AG08396 (cell line): ENCODE data around the gene GNAQ.

Experiments
- DNase-seq: peaks from one replicate; pipeline ENCODE4 v3.0.0; 2012; ENCODE audit warnings: low spot score, mixed read lengths

The GNAQ gene

DNA sequence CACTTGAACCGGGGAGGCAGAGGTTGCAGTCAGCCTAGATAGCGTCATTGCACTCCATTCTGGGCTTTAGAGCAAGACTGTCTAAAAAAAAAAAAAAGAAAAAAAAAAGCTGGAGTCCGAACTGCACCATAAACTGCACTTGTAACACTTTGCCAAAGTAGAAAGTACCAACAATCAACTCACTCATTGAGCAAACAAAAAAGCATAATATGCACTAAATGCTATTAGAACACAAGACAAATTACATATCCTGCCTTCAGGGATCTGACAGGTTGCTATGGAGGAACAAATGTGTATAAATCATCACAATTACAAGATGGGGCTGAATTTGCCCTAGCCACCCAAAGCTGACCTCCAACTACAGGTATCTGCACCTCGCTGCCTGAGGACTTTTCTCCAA, 27.9 kb downstream of the GNAQ start:
- DNase-seq: no peak

DNA sequence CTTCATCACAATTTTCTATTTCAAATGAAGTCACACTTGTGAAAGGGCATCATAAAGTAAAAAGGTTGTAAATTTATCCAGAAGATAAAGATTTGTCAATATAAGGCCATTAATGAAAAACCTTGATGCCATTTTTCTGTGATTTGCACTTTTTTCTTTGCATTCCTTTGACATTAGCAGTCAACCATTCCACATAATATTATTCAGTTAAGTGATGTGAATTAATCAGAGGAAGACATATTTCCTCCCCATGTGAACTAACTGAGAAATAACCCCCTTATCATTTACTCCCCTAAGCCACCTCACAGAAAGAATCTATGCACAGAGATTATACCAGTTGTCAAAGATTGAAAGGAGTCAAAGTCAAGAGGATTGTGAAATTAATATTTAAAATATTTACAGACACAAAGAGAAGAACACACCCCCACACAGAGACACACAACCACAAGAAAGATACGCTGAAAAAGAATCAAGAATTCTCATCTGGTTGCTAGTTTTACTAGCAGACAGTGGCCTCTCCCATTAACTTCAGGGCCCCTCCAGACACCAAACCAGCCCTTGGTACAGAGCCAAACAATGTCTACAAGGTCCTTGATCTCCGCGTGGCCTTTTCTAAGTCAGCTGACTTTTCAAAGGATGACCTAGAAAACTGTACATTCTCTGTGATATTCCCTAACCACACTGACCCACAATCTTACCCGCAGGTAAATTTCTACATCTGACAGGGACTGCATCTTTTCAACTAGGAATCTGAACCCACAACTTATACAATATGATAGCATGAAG, 29.5 kb downstream of the GNAQ start:
- DNase-seq: no peak

DNA sequence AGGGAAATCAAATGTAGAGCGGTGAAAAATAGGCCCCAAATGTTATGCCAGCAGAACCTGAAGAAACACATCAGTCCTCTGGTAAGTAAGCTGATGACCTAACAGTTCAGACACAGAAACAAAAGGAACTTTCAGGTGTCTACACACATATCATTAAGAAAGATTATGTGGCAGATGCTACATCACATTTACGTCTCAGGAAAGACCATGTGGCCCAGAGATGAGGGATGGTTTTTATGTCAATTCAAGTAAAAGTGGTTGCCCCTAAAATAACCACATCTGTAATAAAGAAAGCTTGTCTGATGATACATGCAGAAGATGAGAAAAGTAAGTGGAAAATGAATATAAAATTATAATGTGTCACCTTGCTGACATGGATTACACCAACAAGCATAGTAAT, 31.4 kb downstream of the GNAQ start:
- no peak for DNase-seq

DNA sequence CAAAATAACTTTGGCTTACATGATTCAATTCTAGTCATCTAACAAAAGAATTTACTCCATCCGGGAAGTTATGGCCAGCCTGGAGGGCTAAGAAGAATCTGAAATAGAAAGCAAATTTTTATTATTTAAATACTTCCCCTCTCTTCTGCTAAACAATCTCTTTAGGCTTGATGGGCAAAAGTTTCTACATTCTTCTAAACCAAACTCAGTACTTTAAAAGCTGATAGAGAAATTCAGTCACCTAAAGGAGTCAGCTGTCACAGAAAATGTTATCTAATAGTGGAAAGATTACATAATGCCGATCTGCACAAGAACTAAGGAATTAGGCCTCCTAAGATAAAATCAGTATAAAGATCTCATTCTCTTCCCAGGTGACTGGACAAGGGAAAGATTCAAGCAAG, 32.4 kb downstream of the GNAQ start:
- DNase-seq: no peak

DNA sequence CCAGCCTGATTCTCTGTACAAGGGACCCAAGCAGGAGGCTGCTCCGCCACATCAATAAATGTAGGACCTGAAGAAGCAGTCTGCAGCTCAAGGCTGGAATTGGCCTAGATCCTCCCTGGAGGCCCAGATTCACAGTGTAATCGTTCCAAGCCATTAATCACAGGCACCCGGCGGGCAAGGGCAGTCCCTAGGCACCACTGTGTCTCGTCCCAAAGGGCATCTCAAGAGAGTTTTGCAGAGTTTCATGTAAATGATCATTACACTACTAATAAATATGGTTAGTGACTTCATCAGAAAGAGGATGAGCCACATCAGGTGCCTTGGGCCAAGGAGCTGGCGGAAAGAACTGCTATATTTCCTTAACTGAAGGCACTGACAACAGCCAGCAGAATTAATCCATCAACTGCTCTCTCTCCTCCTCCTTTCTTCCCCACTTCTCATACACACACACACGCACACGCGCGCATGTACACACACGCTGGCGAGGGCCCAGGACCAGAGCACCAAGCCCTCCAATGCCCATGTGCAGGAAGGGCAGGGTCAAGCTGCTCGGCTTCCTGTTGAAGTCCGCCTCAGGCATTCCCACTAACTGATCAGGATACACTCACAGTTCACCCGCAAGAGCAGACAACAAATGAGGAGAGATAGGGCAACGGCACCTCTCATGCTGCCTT, 33.9 kb downstream of the GNAQ start:
- DNase-seq: no peak

DNA sequence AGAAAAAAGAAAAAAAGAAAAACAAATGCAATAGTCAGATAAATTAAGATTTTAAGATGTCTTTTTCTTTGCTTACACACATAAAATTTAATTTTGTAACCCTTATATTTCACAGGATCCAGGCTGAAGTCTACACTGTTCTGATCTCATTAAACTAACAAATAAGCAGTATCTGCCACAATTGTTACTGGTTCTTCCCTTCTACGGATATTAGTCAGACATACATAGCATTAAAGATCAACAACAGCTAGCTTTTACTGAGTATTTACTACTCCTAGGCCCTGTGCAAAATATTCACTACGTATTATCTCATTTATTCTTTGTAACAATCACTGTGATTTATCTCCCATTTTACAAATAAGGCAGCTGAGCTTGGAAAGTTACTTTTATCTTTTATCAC, 34.9 kb downstream of the GNAQ start:
- no peak for DNase-seq

DNA sequence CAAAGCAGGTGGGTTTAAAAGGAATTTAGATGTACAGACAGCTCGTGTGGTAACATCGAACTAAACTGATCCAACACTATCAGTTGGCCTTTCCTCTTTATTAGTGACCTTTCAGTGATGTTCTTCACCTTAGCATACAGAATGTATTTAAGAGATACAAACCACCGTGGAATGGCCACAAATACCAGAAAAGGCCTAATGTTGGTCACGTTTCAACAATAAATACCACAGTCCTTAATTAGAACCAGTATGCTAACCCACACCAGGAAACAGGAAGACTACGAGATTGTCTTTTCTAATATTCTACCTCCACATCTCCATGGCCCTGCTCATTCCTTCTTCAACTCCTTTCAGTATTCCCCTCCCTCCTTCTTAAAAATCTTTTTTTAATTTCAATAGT, 40.4 kb downstream of the GNAQ start:
- DNase-seq: no peak

DNA sequence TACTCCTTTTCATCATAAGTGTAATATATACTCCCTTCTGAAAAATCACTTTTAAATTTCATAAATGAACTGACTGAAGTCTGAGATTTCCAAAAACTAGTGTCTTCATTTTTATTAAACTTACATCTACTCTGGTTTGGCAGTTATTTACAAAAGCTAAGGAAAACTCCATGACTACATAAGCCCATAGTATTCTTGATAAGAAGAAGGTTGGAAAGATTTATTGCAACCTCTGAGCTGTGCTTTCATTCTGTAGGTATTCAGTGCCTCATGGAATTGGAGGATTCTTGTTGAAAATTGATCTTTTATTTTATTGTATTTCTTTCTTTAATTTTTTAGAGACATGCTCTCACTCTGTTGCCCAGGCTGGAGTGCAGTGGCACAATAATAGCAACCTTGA, 41.7 kb downstream of the GNAQ start:
- DNase-seq: no peak

DNA sequence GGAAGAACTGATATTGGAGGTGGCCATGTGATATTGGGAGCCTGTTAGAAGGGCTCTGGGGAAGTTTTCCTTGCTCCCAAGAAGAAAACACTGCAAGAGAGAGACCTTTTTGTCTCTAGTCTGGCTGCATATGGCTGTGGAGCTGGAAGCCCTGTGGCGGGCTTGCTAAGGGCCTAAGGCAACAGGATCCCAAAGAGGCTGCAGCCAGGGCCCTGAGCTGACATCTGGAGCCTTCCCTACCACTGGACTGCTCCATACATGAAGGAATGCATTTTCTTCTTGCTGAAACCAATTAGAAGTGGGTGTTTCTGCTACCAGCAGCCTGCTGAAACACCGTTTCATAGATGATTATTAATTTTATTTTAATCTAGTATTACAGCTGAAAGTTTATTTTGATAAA, 42.2 kb downstream of the GNAQ start:
- DNase-seq: no peak

DNA sequence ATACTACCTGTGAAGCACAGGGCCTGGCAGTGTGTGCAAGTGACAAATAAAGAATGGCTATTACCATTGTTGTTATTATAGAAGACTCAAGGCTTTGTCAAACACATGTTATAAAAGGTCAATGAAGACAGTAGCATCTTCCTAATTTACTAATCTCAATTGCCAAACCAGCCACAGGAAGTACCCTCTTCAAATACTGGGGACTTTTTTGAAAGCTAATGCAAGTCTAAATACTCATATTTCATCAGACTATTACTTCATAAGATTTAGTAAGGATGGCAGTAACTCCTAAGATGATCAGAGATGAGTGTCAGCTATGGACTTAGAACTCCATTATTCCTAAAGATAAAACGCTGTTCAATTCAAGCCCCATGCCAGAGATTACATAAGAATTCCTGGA, 43.0 kb downstream of the GNAQ start:
- no peak for DNase-seq

DNA sequence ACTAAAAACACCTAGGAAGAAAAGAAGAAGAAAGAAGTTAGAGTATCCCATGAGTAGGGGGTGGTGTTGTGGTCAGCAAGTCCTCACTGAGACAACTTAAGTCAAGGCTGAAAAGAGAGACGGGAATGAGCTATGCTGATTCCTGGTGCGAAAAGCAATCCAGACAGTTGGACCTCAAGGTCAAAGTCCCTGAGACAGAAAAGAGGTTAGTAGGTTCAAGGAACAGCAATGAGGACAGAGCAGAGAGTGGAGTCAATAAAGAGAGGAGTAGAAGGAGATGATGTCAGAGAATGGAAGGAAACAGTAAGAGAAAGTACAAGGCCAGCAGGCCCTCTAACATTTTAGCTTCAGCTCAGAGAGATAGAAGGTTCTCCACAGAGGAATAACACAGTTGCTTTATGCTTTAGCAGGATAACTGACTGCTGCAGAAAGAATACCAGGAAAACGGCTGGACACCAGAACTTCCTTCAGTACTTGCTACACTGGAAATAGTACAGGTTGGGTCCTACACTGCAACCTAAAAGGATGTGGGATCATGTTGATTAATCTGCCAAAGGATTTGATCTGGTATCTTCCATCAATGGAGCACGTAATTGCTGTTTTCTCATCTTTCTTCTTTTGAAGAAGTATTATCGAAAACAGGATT, 43.6 kb downstream of the GNAQ start:
- DNase-seq: no peak

DNA sequence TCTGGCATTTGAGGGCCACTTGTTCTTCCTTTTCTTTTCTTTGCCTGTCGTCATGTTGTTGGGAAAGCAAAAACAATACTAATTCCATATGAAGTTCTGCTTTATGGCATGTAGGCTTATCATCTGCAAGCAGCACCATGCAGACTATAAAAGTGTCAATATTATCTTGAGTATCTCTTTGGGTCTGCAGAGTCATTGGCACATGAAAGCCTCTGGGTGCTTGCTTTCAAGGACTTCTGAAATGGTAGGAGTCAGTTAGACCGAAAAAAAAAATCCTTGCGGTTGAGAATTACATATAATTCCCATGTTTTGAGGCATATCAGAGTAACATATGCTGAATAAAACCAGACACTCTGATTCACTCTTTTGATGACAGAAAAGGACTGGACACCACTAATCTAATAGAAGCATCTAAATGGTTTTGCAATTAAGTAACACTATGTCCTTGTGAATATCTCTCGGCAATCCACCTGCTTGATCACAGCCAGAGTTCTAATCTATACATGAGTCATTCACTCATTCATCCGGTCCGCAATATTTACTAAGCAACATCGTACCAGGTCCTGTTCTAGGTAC, 44.4 kb downstream of the GNAQ start:
- DNase-seq: no peak

DNA sequence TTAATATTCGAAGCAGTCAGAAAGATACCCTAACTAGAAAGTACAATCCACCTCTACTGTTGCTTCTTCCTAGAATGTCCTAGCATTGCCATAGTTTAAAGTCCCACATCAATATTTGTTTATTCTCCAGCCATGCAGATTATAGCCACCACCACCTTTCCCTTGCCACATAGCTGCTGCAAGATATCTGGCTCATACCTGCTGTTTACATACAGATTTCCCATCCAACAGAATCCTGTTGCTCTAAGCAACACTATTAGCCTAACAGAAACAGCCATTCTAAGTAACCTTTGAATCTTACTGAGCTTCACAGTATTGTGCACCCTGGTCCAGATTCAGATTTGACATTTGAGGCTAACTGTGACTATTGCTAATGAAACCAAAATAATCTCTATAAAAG, 45.6 kb downstream of the GNAQ start:
- DNase-seq: no peak

DNA sequence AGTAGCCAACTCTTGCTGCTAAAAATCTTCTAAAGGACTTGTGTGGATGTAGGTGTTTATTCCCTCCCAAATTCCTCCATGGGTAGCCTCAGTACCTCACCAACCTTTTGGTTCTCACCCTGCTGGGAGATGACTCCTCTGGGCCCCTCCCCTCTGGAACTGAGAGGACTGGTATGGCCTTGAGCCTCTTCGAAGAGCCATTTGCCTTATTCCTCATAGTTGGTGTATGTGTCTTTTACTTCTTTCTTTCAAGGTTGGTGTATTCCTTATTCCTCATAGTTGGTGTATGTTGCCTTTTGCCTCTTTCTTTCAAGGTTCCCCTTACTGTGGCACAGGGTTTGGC, 48.3 kb downstream of the GNAQ start:
- no peak for DNase-seq

DNA sequence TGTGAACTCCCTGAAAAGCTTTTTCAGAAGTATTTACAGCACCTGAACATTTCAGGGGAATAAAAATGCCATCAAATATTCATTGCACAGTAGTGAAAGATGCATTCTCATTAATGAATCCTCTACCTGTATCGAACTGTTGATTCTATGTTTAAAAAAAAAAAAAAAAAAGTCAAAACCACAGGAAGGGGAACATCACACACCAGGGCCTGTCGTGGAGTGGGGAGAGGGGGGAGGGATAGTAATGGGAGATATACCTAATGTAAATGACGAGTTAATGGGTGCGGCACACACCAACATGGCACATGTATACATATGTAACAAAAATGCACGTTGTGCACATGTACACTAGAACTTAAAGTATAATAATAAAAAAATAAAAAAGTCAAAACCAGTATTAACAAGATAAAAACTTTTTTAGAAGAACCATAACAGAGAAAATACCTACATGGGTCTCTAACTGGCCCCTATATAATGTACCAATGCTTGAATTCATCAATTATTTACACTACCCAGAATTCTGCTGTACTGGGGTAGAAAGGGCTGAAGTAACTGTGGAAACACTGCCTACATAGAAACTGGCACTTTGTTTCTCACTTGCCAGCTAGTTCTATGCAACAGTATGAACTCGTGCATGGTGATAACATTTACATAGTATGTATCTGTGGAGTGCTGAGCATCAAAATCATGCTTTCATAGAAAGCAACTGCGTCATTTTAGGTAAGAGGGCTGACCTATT, 48.9 kb downstream of the GNAQ start:
- no peak for DNase-seq

DNA sequence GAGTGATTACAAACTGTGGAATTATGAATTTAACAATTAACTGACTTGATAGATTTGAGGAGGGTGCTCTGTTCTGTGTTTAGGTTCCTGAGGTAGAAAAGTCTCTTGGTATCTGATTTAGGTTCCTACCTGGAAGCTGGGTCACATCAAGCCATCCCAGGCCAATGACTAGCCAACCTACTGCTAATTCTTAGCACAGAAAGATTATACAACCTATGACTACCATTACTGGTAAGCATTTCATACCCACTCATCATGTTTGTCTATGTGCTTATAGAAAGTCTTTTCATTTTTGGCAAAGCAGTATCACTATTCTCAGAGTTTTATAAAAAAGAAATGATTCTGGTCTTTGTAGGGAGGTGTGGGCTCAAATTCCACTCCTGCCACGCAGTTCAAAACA, 49.7 kb downstream of the GNAQ start:
- no peak for DNase-seq

DNA sequence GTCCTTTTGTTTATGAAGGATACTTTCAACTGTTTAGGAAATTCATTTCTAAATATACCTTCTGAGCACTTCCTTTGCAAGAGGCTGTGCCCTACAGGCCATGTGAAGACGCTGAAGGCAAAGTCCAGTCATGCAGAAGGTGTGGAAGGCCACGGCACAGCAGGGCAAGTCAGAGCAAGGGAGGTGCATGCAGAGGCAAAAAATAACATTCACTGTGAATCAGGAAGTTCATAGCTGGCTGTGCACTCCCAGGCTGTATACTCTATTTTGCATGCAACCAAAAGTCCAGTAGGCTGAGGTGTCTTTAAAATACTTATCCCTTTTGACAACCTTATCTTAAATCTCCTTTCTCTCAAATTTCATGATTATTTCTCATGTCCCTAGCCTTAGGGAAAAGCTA, 50.3 kb downstream of the GNAQ start:
- peak; percentile 20 for DNase-seq

DNA sequence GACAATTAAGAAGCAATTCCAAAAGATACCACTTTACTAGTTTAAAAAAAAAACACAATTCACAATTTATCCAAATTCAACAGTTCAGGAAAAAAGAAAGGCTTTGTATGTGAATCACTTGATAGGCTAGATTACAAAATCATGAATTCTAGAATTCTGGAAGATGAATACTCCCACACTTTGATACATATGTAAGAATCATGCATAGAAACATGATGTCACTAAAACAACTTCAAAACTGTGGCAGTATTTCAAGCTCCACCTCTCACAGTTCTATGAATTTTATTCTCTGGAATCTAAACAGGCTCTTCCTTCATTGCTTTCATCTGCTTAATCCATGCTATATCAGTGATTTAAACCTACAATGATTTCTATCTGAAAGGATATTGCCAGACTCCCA, 51.0 kb downstream of the GNAQ start:
- no peak for DNase-seq

DNA sequence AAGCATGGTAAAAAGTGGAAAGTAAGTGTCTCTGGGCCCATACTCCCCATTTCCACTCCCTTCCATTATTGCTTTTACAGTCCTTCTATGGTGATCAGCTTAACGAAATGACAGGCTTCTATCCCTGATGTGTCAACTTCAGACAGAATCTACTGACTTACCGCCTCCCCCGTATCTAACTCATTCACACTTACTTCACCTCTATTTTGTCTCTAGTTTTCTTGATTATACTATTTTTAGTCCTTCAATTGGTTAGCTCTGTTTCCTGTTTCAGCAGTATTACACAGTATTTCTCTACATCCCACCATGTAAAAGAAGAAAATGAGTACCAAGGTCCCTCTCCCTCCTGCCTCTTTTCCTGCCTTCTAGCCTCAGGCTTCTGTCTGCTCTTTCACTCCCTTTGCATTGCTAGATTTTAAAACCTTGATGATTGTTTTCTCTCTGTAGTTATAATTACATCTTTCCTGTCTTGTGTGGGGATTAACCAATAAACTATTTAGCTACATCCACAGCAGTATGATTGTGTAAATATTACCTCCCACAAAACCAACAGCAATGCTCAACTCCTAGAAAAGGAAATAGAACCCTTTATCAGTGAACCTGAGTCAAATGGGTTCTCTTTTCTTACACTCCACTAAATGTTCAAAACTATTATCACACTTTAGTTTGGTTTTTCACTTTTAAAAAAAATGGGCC, 53.4 kb downstream of the GNAQ start:
- DNase-seq: no peak

DNA sequence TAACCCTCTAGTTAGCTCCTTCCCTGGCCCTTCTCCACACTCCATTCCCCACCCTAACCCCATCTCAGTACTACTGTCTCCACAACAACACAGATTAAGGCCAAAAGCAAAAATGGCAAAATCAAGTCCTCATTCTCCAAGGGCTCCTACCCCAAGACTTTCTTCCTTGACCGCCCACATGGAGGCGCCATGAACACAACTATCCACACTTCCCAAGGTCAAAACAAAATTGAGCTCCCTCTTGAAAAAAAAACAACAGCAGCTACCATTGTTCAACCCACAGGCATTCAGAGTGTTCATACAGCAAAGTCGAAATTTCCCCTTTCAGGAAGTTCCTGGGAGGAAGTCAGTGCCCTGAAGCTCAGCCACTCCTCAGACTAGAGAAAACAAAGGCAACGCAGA, 54.4 kb downstream of the GNAQ start:
- peak; percentile 53 for DNase-seq

DNA sequence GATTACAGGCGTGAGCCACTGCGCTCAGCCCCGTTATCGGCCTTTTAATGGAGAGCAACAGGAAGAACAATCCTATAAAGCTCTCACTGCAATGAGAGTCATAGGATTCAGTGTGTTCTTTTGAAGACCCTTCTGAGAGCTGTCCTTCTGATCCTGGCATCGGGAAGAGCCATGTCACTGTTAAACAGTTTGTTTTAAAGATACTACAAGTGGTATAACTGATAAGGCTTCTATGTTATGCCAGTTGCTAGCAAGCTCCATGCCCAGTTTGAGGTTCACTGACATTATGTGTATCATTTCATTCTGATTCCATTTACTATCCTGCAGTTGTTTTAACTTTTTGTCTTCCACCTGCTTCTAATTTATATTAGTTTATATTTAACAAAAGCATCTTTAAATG, 55.8 kb downstream of the GNAQ start:
- no peak for DNase-seq

DNA sequence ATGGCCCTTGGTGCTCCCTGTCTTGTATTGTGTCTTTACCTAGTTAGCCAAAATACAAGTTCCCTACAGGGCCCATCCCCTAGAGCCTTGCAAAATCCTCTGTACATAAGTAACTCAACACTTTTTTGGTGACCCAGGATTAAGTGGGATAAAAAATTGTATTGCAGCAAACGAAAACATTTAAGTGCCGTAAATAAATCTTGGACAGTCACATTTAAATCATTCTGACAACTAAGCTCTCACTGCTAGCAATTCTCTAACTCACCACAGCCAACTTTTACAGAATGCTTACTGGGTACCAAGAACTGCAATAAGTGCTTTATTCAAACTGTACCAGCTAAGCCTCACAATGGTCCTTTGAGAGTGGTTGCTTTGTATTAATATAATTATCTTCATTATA, 56.6 kb downstream of the GNAQ start:
- no peak for DNase-seq
